GM21786 (cell line): Measurements from ENCODE around the gene CLEC2A.
A peak's percentile ranks its signal among the peaks of the same experiment; 100 is the strongest.
"Not testable (repeated sequence)": the region's sequence is repeated elsewhere in the genome, so short reads cannot be mapped to it uniquely, and the experiment has no call there.

Experiments used
- ATAC-seq: cut with Tn5 transposase; IDR thresholded peaks from one replicate; pipeline ENCODE4 v1.9.1; 2021; ENCODE audit not compliant: unreplicated experiment

The CLEC2A gene

GRCh38 chr12:9932270-9932669, at the start of gene CLEC2A:
Gene CLEC2A (minus strand): TSS chr12:9932370. CDS start chr12:9932329, 41 bp downstream.
- no peak for ATAC-seq

- no peak for ATAC-seq
Observed at GRCh38 chr12:9980126-9980525, 48.0 kb upstream of the CLEC2A start.

GRCh38 chr12:9977916-9978315, 45.7 kb upstream of the CLEC2A start:
- no peak for ATAC-seq

GRCh38 chr12:9976626-9977025, 44.5 kb upstream of the CLEC2A start:
- ATAC-seq, result not testable (repeated sequence)

GRCh38 chr12:9975614-9976013, 43.4 kb upstream of the CLEC2A start:
- no peak for ATAC-seq

GRCh38 chr12:9974731-9975130, 42.6 kb upstream of the CLEC2A start:
- not testable (repeated sequence) for ATAC-seq

- ATAC-seq, result no peak
Observed at GRCh38 chr12:9973949-9974348, 41.8 kb upstream of the CLEC2A start.

- no peak for ATAC-seq
Observed at GRCh38 chr12:9971181-9971580, 39.0 kb upstream of the CLEC2A start, which contains the start of gene CLEC12A. Gene CLEC12A (plus strand): TSS chr12:9971409. CDS start chr12:9971597, 188 bp downstream.

- no peak for ATAC-seq
Observed at GRCh38 chr12:9969673-9970072, 37.5 kb upstream of the CLEC2A start.

GRCh38 chr12:9961901-9962300, 29.7 kb upstream of the CLEC2A start:
- ATAC-seq, result no peak

- peak; percentile 48 for ATAC-seq
Observed at GRCh38 chr12:9961106-9961505, 28.9 kb upstream of the CLEC2A start.

GRCh38 chr12:9960590-9960989, 28.4 kb upstream of the CLEC2A start:
- ATAC-seq, result no peak

GRCh38 chr12:9957834-9958233, 25.7 kb upstream of the CLEC2A start:
- no peak for ATAC-seq

- ATAC-seq, result not testable (repeated sequence)
Observed at GRCh38 chr12:9952954-9953729, 21.0 kb upstream of the CLEC2A start.

- peak; percentile 33 for ATAC-seq
Observed at GRCh38 chr12:9951026-9951675, 19.0 kb upstream of the CLEC2A start.

GRCh38 chr12:9948606-9949296, 16.6 kb upstream of the CLEC2A start:
- peak; percentile 98 for ATAC-seq

- no peak for ATAC-seq
Observed at GRCh38 chr12:9947674-9948073, 15.5 kb upstream of the CLEC2A start.

GRCh38 chr12:9944391-9944790, 12.2 kb upstream of the CLEC2A start:
- ATAC-seq, result no peak

GRCh38 chr12:9943240-9943639, 11.1 kb upstream of the CLEC2A start:
- ATAC-seq, result no peak

- ATAC-seq, result no peak
Observed at GRCh38 chr12:9941838-9942237, 9.7 kb upstream of the CLEC2A start.

GRCh38 chr12:9940375-9940774, 8.2 kb upstream of the CLEC2A start:
- ATAC-seq, result no peak

- ATAC-seq, result no peak
Observed at GRCh38 chr12:9936591-9936990, 4.4 kb upstream of the CLEC2A start.
